H1 (cell line): Measurements from ENCODE around the gene CYREN. TPM values are rescaled to one million over a fixed set of nuclear protein-coding genes. Genes with fewer than 3 reads are reported as not detected.

Experiments
- CTCF ChIA-PET: fragments of 300-600 bp; sonication (Branson Sonifier 250); formaldehyde crosslinking; loops from one replicate; lab custom pipeline; 2021; ENCODE audit not compliant: partially characterized antibody; lab: Charles Lee
- POLR2A ChIA-PET: fragments of 300-600 bp; sonication (Branson Sonifier 250); formaldehyde crosslinking; loops from one replicate; lab custom pipeline; 2021; ENCODE audit warnings: inconsistent platforms; ENCODE audit not compliant: partially characterized antibody; lab: Charles Lee
- DNase-seq, 2 experiments: peaks; one replicate each; pipeline versions ENCODE4 v3.0.0 to v3.0.0-alpha.2; 2010 to 2022; ENCODE audit warnings: low spot score in 2 of 2, low read depth in 1 of 2, mixed read lengths in 1 of 2
- FAIRE-seq: peaks from 2 replicates; lab custom pipeline; 2011; peaks lifted over from hg19 to GRCh38; lab: Jason Lieb, UNC
- H2AFZ ChIP-seq: 2 replicates; pipeline ENCODE4 v1.8.1; 2012; ENCODE audit warnings: low read length, inconsistent platforms
- H2AK5ac ChIP-seq: 2 replicates; pipeline ENCODE4 v1.6.1; 2013; ENCODE audit warnings: low read depth, low read length
- H2BK120ac ChIP-seq: replicated peaks from 2 replicates; pipeline ENCODE3; 2013; ENCODE audit warnings: low read depth, low read length, inconsistent platforms
- H2BK12ac ChIP-seq: 2 replicates; pipeline ENCODE4 v1.6.1; 2013; ENCODE audit warnings: low read depth, low read length
- H2BK15ac ChIP-seq: 2 replicates; pipeline ENCODE4 v1.6.1; 2013; ENCODE audit warnings: low read length
- H2BK20ac ChIP-seq: 2 replicates; pipeline ENCODE4 v1.6.1; 2013; ENCODE audit warnings: low read length
- H2BK5ac ChIP-seq: 2 replicates; pipeline ENCODE4 v1.6.1; 2013; ENCODE audit warnings: low read depth, low read length
- H3K14ac ChIP-seq: 2 replicates; pipeline ENCODE4 v1.6.1; 2013; ENCODE audit warnings: inconsistent platforms; ENCODE audit not compliant: insufficient read length
- H3K18ac ChIP-seq: 2 replicates; pipeline ENCODE4 v1.6.1; 2013; ENCODE audit warnings: low read length; ENCODE audit errors: extremely low read depth
- H3K23ac ChIP-seq: 2 replicates; pipeline ENCODE4 v1.6.1; 2013; ENCODE audit warnings: inconsistent platforms; ENCODE audit not compliant: insufficient read length
- H3K23me2 ChIP-seq: 2 replicates; pipeline ENCODE4 v1.6.1; 2013; ENCODE audit warnings: low read depth, low read length
- H3K27ac ChIP-seq: 2 replicates; pipeline ENCODE4 v1.6.1; 2011; ENCODE audit warnings: low read depth, low read length, inconsistent platforms
- H3K27me3 ChIP-seq, 4 experiments: replicated peaks in 1 of 4; 1 replicate in 1 of 4; 2 replicates in 3 of 4; pipeline versions ENCODE4 v1.6.1 to v1.8.1; 2011 to 2013; ENCODE audit warnings: low read length in 3 of 4, mild to moderate bottlenecking in 3 of 4, inconsistent platforms in 2 of 4, mixed read lengths in 2 of 4, moderate library complexity in 1 of 4; ENCODE audit not compliant: control insufficient read depth in 3 of 4, insufficient read depth in 3 of 4; ENCODE audit errors: extremely low read depth in 1 of 4
- H3K36me3 ChIP-seq, 4 experiments: 2 replicates each; pipeline versions ENCODE4 v1.6.1 to v1.8.1; 2011 to 2013; ENCODE audit warnings: mild to moderate bottlenecking in 4 of 4, low read length in 3 of 4, moderate library complexity in 2 of 4, control low read depth in 1 of 4, inconsistent platforms in 1 of 4; ENCODE audit not compliant: insufficient read depth in 4 of 4, control insufficient read depth in 2 of 4
- H3K4ac ChIP-seq: replicated peaks from 2 replicates; pipeline ENCODE3; 2013; ENCODE audit warnings: low read length, low read depth, mixed read lengths, inconsistent platforms; ENCODE audit not compliant: insufficient read length
- H3K4me1 ChIP-seq, 4 experiments: replicated peaks in 1 of 4; 1 replicate in 1 of 4; 2 replicates in 3 of 4; pipeline versions ENCODE4 v1.6.1 to v1.8.1; 2011 to 2013; ENCODE audit warnings: low read length in 3 of 4, inconsistent platforms in 2 of 4, mixed read lengths in 1 of 4; ENCODE audit not compliant: insufficient read depth in 4 of 4, control insufficient read depth in 3 of 4
- H3K4me2 ChIP-seq, 2 experiments: 2 replicates each; pipeline versions ENCODE4 v1.6.1 to v1.8.1; 2011 to 2013; ENCODE audit warnings: low read depth in 2 of 2, low read length in 2 of 2, control low read depth in 1 of 2, inconsistent platforms in 1 of 2, mild to moderate bottlenecking in 1 of 2; ENCODE audit not compliant: insufficient read depth in 1 of 2
- H3K4me3 ChIP-seq, 4 experiments: fragments of 200-600, 300-600 bp in 1 of 4; sonication (generic), shearing (Covaris generic), sonication (Bioruptor Twin) in 1 of 4; 2 replicates each; pipeline versions ENCODE4 v1.5.1 to v1.8.1; 2011 to 2016; ENCODE audit warnings: low read length in 4 of 4, low read depth in 3 of 4, control low read depth in 2 of 4, inconsistent platforms in 2 of 4, mild to moderate bottlenecking in 2 of 4, mixed read lengths in 1 of 4, moderate library complexity in 1 of 4; ENCODE audit not compliant: insufficient read depth in 2 of 4; ENCODE audit errors: extremely low read depth in 1 of 4
- H3K56ac ChIP-seq: replicated peaks from 2 replicates; pipeline ENCODE3; 2013; ENCODE audit warnings: low read depth, mild to moderate bottlenecking, mixed read lengths, low read length, inconsistent platforms; ENCODE audit not compliant: insufficient read length
- H3K79me1 ChIP-seq: 2 replicates; pipeline ENCODE4 v1.6.1; 2013; ENCODE audit warnings: low read depth, low read length, control low read depth
- H3K79me2 ChIP-seq, 2 experiments: 2 replicates each; pipeline versions ENCODE4 v1.6.1 to v1.8.1; 2012 to 2013; ENCODE audit warnings: low read length in 2 of 2, mild to moderate bottlenecking in 2 of 2, inconsistent platforms in 1 of 2; ENCODE audit not compliant: insufficient read depth in 2 of 2, control insufficient read depth in 1 of 2
- H3K9ac ChIP-seq, 4 experiments: replicated peaks in 1 of 4; 1 replicate in 1 of 4; 2 replicates in 3 of 4; pipeline versions ENCODE4 v1.6.1 to v1.8.1; 2011 to 2013; ENCODE audit warnings: low read depth in 3 of 4, low read length in 3 of 4, control low read depth in 2 of 4, mild to moderate bottlenecking in 2 of 4, moderate library complexity in 2 of 4, inconsistent platforms in 1 of 4; ENCODE audit errors: extremely low read depth in 1 of 4
- H3K9me3 ChIP-seq, 2 experiments: 2 replicates each; pipeline versions ENCODE4 v1.6.1 to v1.8.1; 2012 to 2013; ENCODE audit warnings: mild to moderate bottlenecking in 2 of 2, moderate library complexity in 2 of 2, control low read depth in 1 of 2, inconsistent platforms in 1 of 2, low read depth in 1 of 2, low read length in 1 of 2, mixed read lengths in 1 of 2; ENCODE audit not compliant: insufficient read depth in 2 of 2
- H4K20me1 ChIP-seq, 2 experiments: replicated peaks in 1 of 2; 2 replicates each; pipeline versions ENCODE3 to v1.8.1; 2011 to 2013; ENCODE audit warnings: inconsistent platforms in 2 of 2, low read length in 2 of 2, mild to moderate bottlenecking in 1 of 2; ENCODE audit not compliant: insufficient read depth in 2 of 2, control insufficient read depth in 1 of 2
- H4K5ac ChIP-seq: 2 replicates; pipeline ENCODE4 v1.6.1; 2013; ENCODE audit warnings: low read length, low read depth, mixed read lengths, inconsistent platforms; ENCODE audit not compliant: insufficient read length
- H4K8ac ChIP-seq: 2 replicates; pipeline ENCODE4 v1.8.0; 2013; ENCODE audit warnings: mild to moderate bottlenecking, moderate library complexity, low read length, inconsistent platforms; ENCODE audit not compliant: insufficient read depth; ENCODE audit errors: extremely low read depth
- H4K91ac ChIP-seq: replicated peaks from 2 replicates; pipeline ENCODE3; 2013; ENCODE audit warnings: low read length, mixed read lengths, inconsistent platforms; ENCODE audit not compliant: insufficient read length
- ASH2L ChIP-seq: fragments of 200-600, 300-600 bp; sonication (generic); IDR thresholded peaks from one replicate; pipeline ENCODE4 v1.7.1; 2017; ENCODE audit warnings: low read length
- CEBPB ChIP-seq: IDR thresholded peaks from 2 replicates; pipeline ENCODE4 v1.6.1; 2012; ENCODE audit warnings: low read depth, low read length
- CREB1 ChIP-seq: IDR thresholded peaks from 2 replicates; pipeline ENCODE4 v1.6.1; 2012; ENCODE audit warnings: inconsistent platforms
- CTBP2 ChIP-seq: IDR thresholded peaks from 2 replicates; pipeline ENCODE4 v1.7.0; 2011; ENCODE audit warnings: borderline replicate concordance, mild to moderate bottlenecking, moderate library complexity, mixed read lengths, low read length; ENCODE audit not compliant: insufficient read depth, insufficient read length
- GABPA ChIP-seq: IDR thresholded peaks from 2 replicates; pipeline ENCODE4 v1.6.1; 2011; ENCODE audit warnings: mild to moderate bottlenecking, low read length, moderate library complexity, borderline replicate concordance; ENCODE audit not compliant: insufficient read depth
- GTF2F1 ChIP-seq: IDR thresholded peaks from 2 replicates; pipeline ENCODE4 v1.6.1; 2012; ENCODE audit warnings: low read depth, low read length, improper control_type of control experiment, borderline replicate concordance
- KDM1A ChIP-seq: fragments of 200-600, 300-600 bp; sonication (generic); IDR thresholded peaks from 2 replicates; pipeline ENCODE4 v1.7.1; 2016; ENCODE audit warnings: mild to moderate bottlenecking, low read length, borderline replicate concordance
- KDM4A ChIP-seq: IDR thresholded peaks from one replicate; pipeline ENCODE4 v1.7.1; 2012; ENCODE audit warnings: low read depth, mild to moderate bottlenecking, moderate library complexity, low read length, inconsistent platforms; ENCODE audit not compliant: severe bottlenecking
- KDM5A ChIP-seq: fragments of 200-600 bp; IDR thresholded peaks from 2 replicates; pipeline ENCODE4 v1.7.1; 2012; ENCODE audit warnings: mild to moderate bottlenecking, low read length, inconsistent platforms, mixed read lengths
- RNF2 ChIP-seq: fragments of 200-900, 300-1000 bp; sonication (generic); IDR thresholded peaks from 2 replicates; pipeline ENCODE4 v1.7.1; 2016; ENCODE audit warnings: borderline replicate concordance, low read depth, mild to moderate bottlenecking, antibody characterized with exemption, low read length; ENCODE audit not compliant: poor library complexity, severe bottlenecking; ENCODE audit errors: missing control alignments
- SIN3A ChIP-seq, 2 experiments: IDR thresholded peaks in 1 of 2; conservative IDR thresholded peaks in 1 of 2; 2 replicates each; pipeline ENCODE4 v1.6.1; 2011 to 2012; ENCODE audit warnings: low read length in 2 of 2, improper control_type of control experiment in 1 of 2, low read depth in 1 of 2, mild to moderate bottlenecking in 1 of 2
- SP4 ChIP-seq: IDR thresholded peaks from 2 replicates; pipeline ENCODE4 v1.6.1; 2012; ENCODE audit warnings: low read length, inconsistent platforms
- WGBS, 2 experiments: shearing (Covaris generic) in 1 of 2; methylation state at CpG; one replicate each; pipeline versions ENCODE4 v1.1.6 to v1.1.7; 2013 to 2015; ENCODE audit warnings: low lambda C conversion rate in 2 of 2, mixed read lengths in 2 of 2, inconsistent platforms in 1 of 2, low coverage in 1 of 2, missing lambda C conversion rate in 1 of 2; ENCODE audit not compliant: insufficient replicate concordance in 2 of 2, insufficient coverage in 1 of 2, insufficient read length in 1 of 2; ENCODE audit errors: extremely low coverage in 1 of 2, missing lambda C conversion rate in 1 of 2; 5-methylcytosine and 5-hydroxymethylcytosine counted together
- polyA plus RNA-seq, 7 experiments: library from polyadenylated mRNA; depleted of rRNA in 3 of 7; stranded (reverse) in 5 of 7; unstranded in 2 of 7; fragments of >200 nt in 5 of 7; fragments of 200-250 nt in 2 of 7; gene quantifications; 1 replicate in 5 of 7; 2 replicates in 1 of 7; 4 replicates in 1 of 7; pipeline versions ENCODE4 v1.2.1 to v1.2.3, GENCODE V29; 2011 to 2013; ENCODE audit warnings: missing spikeins in 2 of 7, mixed read lengths in 2 of 7
- total RNA-seq: library from RNA; stranded (reverse); fragmentation: NEBNext Ultra II Directional; extraction: Animal tissue kit (Norgen Biotek cat#: 25700); gene quantifications from 2 replicates; pipeline ENCODE4 v1.2.1, GENCODE V29; 2021

CYREN gene
- total and polyA plus RNA-seq, 2 of the 8 experiments (the other 6 are each of a cell fraction or from before 2014, with no cell fraction given), result 25.1 to 46.2 TPM

DNA sequence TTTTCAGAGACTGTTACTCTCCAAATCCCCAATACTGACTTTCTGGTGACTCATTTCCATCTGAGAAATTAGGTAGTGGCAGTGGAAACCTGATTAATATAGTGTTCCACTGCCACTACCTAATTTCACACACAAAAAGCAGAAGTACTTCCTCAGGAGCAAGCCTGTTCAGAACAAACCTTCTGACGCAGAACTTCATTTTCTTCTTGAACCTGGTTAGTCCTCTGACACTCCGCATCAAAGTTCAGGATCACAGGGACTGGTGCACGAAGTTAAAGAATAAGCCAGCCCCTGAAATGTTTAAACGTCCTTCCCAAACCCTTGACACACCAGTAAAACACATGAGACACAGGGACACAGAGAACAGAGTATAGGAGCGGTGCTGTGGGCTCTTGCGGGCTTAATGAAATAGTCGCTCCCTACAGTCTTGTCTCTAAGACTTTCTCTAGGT, 36.5 kb upstream of the CYREN start:
- no peaks in the 10 kb centered on the region for H3K79me2 ChIP-seq
- no peak overlapping the region for H3K27ac ChIP-seq
- no peak overlapping the region for H2BK12ac ChIP-seq
- no peak overlapping the region for H2BK5ac ChIP-seq
- H3K23ac ChIP-seq, result no peak overlapping the region
- H3K9me3 ChIP-seq, result no peaks in the 10 kb centered on the region
- no peak overlapping the region for H3K9ac ChIP-seq
- no peak overlapping the region for H3K4me2 ChIP-seq
- no peak overlapping the region for H2AFZ ChIP-seq
- peaks cover 0 to 8% (median 3%) of the 10 kb centered on the region in 4 experiments; a peak in 5 of 7 replicates for H3K27me3 ChIP-seq
- H3K14ac ChIP-seq, result no peak overlapping the region
- CTCF ChIA-PET, result interaction anchor here (0.9 to 1.7 kb wide), 5 partner anchors 8 to 157 kb away, joined by 3 to 5 read pairs (median 3); partner anchors contain the start of gene STRA8
- H4K8ac ChIP-seq, result no peak overlapping the region
- FAIRE-seq (no peak), DNase-seq (no peak)
- H3K79me1 ChIP-seq, result no peaks in the 10 kb centered on the region
- no peaks in the 10 kb centered on the region; a peak in 2 of 7 replicates for H3K4me1 ChIP-seq
- H4K91ac ChIP-seq, result no peak overlapping the region
- no peak overlapping the region for H4K5ac ChIP-seq
- H2BK20ac ChIP-seq, result no peak overlapping the region
- H3K18ac ChIP-seq, result no peak overlapping the region
- no peak overlapping the region for H3K4me3 ChIP-seq
- 89% methylated on average over 7 of the region's 7 CpGs; no CpG with 5 or more reads in 1 of the 2 experiments for WGBS, 2 experiments
- H3K4ac ChIP-seq, result no peak overlapping the region
- no peak overlapping the region for H2AK5ac ChIP-seq
- POLR2A ChIA-PET, result interaction anchor here (1.2 to 1.3 kb wide), 2 partner anchors 13 to 20 kb away, joined by 3 read pairs; no protein-coding TSS in a partner anchor
- peaks cover 8% of the 10 kb centered on the region for H3K23me2 ChIP-seq
- H2BK120ac ChIP-seq, result no peak overlapping the region
- no peak overlapping the region for H3K56ac ChIP-seq
- no peak overlapping the region for H2BK15ac ChIP-seq
- peaks cover 0 to 1% of the 10 kb centered on the region in 2 experiments for H4K20me1 ChIP-seq
- H3K36me3 ChIP-seq, result peaks cover 0 to under 1% (median 0%) of the 10 kb centered on the region in 4 experiments; a peak in 1 of 8 replicates
- TF ChIP-seq CREB1, result no peak
- TF ChIP-seq KDM4A, result no peak
- no peak for TF ChIP-seq GABPA
- TF ChIP-seq KDM5A, result no peak
- no peak for TF ChIP-seq RNF2
- no peak for TF ChIP-seq ASH2L
- TF ChIP-seq CEBPB, result no peak
- no peak for TF ChIP-seq GTF2F1
- no peak for TF ChIP-seq KDM1A
- no peak for TF ChIP-seq CTBP2
- no peak for TF ChIP-seq SIN3A (conservative IDR thresholded peaks at IDR 0.05 in 1 of 2, IDR thresholded peaks at IDR 0.05 in 1 of 2; ENCODE audit: low read depth in 1 of 2, low read length in 2 of 2)
- no peak for TF ChIP-seq SP4
